Natural killer cell (primary cell): ENCODE data around the gene KPTN. TPM values are rescaled to one million over a fixed set of nuclear protein-coding genes. Genes with fewer than 3 reads are reported as not detected.

Experiments used
- ATAC-seq, 3 donors: fragments of 150-1000 bp in 2 of 3; fragments of 200-7000 bp in 1 of 3; cut with Tn5 transposase; 1 replicate in 1 of 3; 2 replicates in 2 of 3; pipeline ENCODE4 v1.10.0; 2021; ENCODE audit warnings: mild to moderate bottlenecking in 2 of 3, moderate library complexity in 2 of 3
- DNase-seq, 2 donors: peaks; one replicate each; pipeline versions ENCODE4 v3.0.0 to v3.0.0-alpha.2; 2013 to 2021; ENCODE audit warnings: mixed read lengths in 1 of 2
- H3K27ac ChIP-seq: one replicate; pipeline ENCODE4 v1.5.1; 2013; ENCODE audit warnings: mild to moderate bottlenecking, low read length
- H3K27me3 ChIP-seq: one replicate; pipeline ENCODE4 v1.6.1; 2013; ENCODE audit warnings: low read length; ENCODE audit not compliant: control insufficient read depth, insufficient read depth
- H3K36me3 ChIP-seq: one replicate; pipeline ENCODE4 v1.6.1; 2013; ENCODE audit warnings: low read length; ENCODE audit not compliant: control insufficient read depth, insufficient read depth
- H3K4me1 ChIP-seq: one replicate; pipeline ENCODE4 v1.6.1; 2013; ENCODE audit warnings: low read length; ENCODE audit not compliant: control insufficient read depth, insufficient read depth
- H3K4me3 ChIP-seq: one replicate; pipeline ENCODE4 v1.5.1; 2013; ENCODE audit warnings: low read length
- H3K9me3 ChIP-seq: one replicate; pipeline ENCODE4 v1.6.1; 2013; ENCODE audit warnings: low read length; ENCODE audit not compliant: control insufficient read depth, insufficient read depth
- H3K27ac Mint-ChIP-seq, 2 donors: one replicate each; pipeline ENCODE4 v1.8.0; 2022; ENCODE audit warnings: mild to moderate bottlenecking in 2 of 2, mixed read lengths in 2 of 2, moderate library complexity in 1 of 2
- H3K27me3 Mint-ChIP-seq, 2 donors: one replicate each; pipeline ENCODE4 v1.8.0; 2022; ENCODE audit warnings: low read depth in 2 of 2, mixed read lengths in 2 of 2
- H3K36me3 Mint-ChIP-seq: one replicate; pipeline ENCODE4 v1.8.0; 2022; ENCODE audit warnings: mixed read lengths
- H3K4me1 Mint-ChIP-seq, 2 donors: one replicate each; pipeline ENCODE4 v1.8.0; 2022; ENCODE audit warnings: mixed read lengths in 2 of 2
- H3K4me3 Mint-ChIP-seq: one replicate; pipeline ENCODE4 v1.8.0; 2022; ENCODE audit warnings: mild to moderate bottlenecking, moderate library complexity, mixed read lengths
- H3K9me3 Mint-ChIP-seq, 2 donors: one replicate each; pipeline ENCODE4 v1.8.0; 2022; ENCODE audit warnings: mixed read lengths in 2 of 2
- WGBS: methylation state at CpG from one replicate; pipeline ENCODE4 v1.1.7; 2013; ENCODE audit warnings: missing lambda C conversion rate; ENCODE audit not compliant: insufficient coverage; 5-methylcytosine and 5-hydroxymethylcytosine counted together
- intact Hi-C: fragments of 100-400 bp; cut with micrococcal nuclease; formaldehyde crosslinking; loops from one replicate; pipeline ENCODE4 v1.14.2; 2022
- total RNA-seq, 4 donors: library from RNA; stranded (reverse); fragments of 120-200 nt in 1 of 4; gene quantifications; one replicate each; pipeline versions ENCODE4 v1.2.3 to v1.2.4, GENCODE V29; 2013 to 2022
- TF ChIP-seq, protein P1 (sequence below): fragments of 200-600 bp; IDR thresholded peaks from one replicate; pipeline ENCODE4 v1.8.0; 2022; ENCODE audit warnings: antibody characterized with exemption

KPTN gene
- total RNA-seq, 3 donors from 2014 or later (not counting 1 experiment from before 2014, with no cell fraction given), result 3.0 to 4.2 (median 3.6) TPM

DNA sequence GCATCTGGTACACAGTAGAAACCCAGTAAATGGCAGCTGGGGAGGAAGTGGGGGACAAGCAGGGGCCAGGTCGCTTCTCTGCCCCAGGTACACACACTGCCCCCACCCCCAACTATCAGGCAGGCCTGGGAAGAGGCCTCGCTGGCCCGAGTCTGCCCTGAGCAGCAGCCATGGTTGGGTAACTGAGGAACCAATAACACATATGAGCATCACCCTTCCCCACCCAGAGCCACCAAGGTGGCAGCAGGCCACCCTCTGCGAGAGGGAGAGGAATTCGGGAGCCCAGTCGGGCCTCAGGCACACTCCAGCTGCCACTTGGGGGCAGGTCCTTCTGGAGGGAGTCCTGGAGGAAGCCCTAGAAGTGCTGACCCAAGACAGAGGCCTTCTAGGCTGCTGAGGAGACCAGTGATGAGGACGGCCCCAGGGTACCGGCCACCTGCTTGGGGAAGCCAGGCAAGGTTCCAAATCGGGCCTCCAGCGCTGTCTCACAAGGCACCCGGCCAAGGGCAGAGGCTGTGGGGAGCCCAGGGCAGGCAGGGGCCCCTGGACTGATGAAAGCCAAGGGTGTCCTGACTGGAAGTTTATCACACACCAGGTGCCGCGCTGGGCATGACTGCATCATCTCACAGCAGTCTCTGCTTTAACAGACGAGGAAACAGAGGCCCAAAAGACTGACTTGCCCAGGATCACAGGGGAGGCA lies 14.0 kb upstream of the KPTN start:
- no peaks in the 10 kb centered on the region for H3K9me3 ChIP-seq
- no peaks in the 10 kb centered on the region for H3K27me3 ChIP-seq
- no peak overlapping the region for H3K27ac ChIP-seq
- peaks cover 44% of the 10 kb centered on the region for H3K36me3 ChIP-seq
- peaks cover 28% of the 10 kb centered on the region for H3K4me1 ChIP-seq
- intact Hi-C loops, result no loop called here
- TF ChIP-seq, protein P1, sequence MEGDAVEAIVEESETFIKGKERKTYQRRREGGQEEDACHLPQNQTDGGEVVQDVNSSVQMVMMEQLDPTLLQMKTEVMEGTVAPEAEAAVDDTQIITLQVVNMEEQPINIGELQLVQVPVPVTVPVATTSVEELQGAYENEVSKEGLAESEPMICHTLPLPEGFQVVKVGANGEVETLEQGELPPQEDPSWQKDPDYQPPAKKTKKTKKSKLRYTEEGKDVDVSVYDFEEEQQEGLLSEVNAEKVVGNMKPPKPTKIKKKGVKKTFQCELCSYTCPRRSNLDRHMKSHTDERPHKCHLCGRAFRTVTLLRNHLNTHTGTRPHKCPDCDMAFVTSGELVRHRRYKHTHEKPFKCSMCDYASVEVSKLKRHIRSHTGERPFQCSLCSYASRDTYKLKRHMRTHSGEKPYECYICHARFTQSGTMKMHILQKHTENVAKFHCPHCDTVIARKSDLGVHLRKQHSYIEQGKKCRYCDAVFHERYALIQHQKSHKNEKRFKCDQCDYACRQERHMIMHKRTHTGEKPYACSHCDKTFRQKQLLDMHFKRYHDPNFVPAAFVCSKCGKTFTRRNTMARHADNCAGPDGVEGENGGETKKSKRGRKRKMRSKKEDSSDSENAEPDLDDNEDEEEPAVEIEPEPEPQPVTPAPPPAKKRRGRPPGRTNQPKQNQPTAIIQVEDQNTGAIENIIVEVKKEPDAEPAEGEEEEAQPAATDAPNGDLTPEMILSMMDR, result no peak
- DNase-seq (no peak), ATAC-seq (no peak)
- Mint-ChIP-seq H3K36me3 (peaks cover 3% of the 10 kb centered on the region), H3K4me3 (no peak overlapping the region), H3K4me1 (peaks cover 19 to 24% of the 10 kb centered on the region in 2 donors), H3K27me3 (no peaks in the 10 kb centered on the region), H3K27ac (peak overlapping the region in 1 of 2 donors; percentile 16), H3K9me3 (no peaks in the 10 kb centered on the region)
- no peak overlapping the region for H3K4me3 ChIP-seq
- 97% methylated on average over 14 of the region's 14 CpGs for WGBS

DNA sequence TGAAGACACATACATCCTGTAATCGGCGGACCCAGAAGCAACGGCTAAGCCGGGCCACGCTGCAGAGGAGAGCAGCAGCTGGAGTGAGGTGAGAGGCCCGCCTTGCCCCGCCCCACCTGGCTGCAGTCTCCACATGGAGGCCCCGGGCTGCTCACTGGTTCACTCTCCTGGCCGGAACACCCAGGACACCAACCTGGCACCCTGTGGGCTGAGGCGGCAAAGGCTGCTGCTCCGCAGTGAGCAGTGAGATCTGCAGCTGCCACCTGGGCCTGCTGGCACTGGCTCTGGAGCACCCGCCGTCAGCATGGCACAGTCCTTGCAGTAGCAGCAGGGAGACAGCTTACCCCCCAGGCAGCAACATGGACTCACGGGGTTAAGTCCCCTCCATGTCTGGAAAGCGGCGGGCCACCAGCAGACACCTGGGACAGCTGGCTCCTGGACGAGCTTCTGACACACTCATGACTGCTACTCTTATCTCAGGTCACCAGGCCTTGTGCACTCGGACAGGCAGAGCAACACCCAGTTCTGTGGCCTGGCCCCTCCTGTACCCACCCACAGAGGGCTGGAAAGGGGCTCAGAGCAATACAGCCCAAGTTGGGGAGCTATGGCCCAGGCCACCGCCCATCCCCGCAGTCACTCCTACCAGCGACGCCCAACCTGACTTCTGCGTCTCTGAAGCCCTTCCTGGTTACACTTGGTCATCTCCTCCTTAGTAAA lies 13.2 kb upstream of the KPTN start:
- H3K27ac Mint-ChIP-seq, result peak overlapping the region; percentile 16 to 32
- Histone ChIP-seq H3K36me3 (peaks cover 45% of the 10 kb centered on the region), H3K4me1 (peaks cover 35% of the 10 kb centered on the region), H3K9me3 (no peaks in the 10 kb centered on the region), H3K4me3 (no peak overlapping the region), H3K27me3 (no peaks in the 10 kb centered on the region), H3K27ac (no peak overlapping the region)
- H3K36me3 Mint-ChIP-seq, result no peaks in the 10 kb centered on the region
- H3K4me3 Mint-ChIP-seq, result no peak overlapping the region
- ATAC-seq (no peak), DNase-seq (no peak)
- WGBS, result 92% methylated on average over 23 of the region's 23 CpGs
- H3K9me3 Mint-ChIP-seq, result no peaks in the 10 kb centered on the region
- peaks cover 15 to 24% of the 10 kb centered on the region in 2 donors for H3K4me1 Mint-ChIP-seq
- intact Hi-C loops, result no loop called here
- TF ChIP-seq, protein P1, result no peak
- H3K27me3 Mint-ChIP-seq, result no peaks in the 10 kb centered on the region

DNA sequence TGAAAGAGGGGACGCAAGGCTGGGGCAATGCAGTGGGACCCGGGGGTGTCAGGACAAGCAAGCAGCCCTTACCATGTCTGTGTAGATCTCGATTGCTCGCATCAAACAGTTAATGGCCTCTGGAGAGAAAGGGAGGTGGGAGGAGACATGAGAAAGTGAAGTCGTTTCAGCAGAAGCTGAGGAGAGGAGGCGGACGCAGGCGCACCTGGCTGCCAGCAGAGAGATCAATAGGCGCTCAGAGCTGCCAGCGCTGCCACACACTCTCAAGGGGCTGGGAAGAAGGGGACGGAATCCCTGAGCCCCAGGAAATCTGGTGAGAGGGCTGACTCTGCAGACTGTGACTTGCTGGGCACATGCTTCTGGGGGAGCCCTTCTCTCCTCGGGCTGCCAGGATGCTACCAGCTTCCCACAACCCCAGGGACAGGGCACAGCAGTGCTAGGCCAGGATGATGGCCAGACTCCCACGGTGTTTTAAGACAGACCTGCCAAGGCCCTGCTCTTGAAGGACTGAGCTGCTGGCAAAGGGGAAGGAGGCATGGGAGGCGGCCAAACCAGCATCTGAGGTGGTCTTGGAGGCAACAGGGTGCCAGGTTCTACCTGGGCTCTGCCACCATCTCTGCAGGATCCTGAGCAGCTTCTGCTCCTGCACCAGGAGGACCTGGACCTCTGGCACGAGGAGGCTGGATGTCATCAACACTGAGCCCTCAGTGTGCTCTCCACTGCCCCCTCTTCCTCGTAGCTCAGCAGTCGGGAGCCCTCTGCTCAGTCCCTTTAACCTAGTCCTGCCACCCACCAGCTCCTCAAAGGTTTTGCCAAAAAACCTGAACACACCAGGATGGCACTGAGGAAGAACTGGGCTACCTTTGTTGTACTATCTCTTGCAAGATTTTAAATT lies 11.7 kb upstream of the KPTN start:
- Histone ChIP-seq H3K36me3 (peaks cover 41% of the 10 kb centered on the region), H3K27ac (no peak overlapping the region), H3K4me3 (no peak overlapping the region), H3K27me3 (no peaks in the 10 kb centered on the region), H3K9me3 (no peaks in the 10 kb centered on the region), H3K4me1 (peaks cover 36% of the 10 kb centered on the region)
- WGBS, result 70% methylated on average over 17 of the region's 17 CpGs
- H3K4me3 Mint-ChIP-seq, result peak overlapping the region; percentile 6
- no peaks in the 10 kb centered on the region for H3K9me3 Mint-ChIP-seq
- no peaks in the 10 kb centered on the region for H3K36me3 Mint-ChIP-seq
- TF ChIP-seq, protein P1, result no peak
- peaks cover 7 to 24% of the 10 kb centered on the region in 2 donors for H3K4me1 Mint-ChIP-seq
- peak overlapping the region; percentile 32 to 34 for H3K27ac Mint-ChIP-seq
- no peaks in the 10 kb centered on the region for H3K27me3 Mint-ChIP-seq
- no peak for DNase-seq
- ATAC-seq, result no peak
- intact Hi-C loops, result no loop called here
